Endodermal cell (in vitro differentiated cells): ENCODE measurements around the gene EMSY. TPM values are rescaled to one million over a fixed set of nuclear protein-coding genes. Genes with fewer than 3 reads are reported as not detected.
A peak's percentile ranks its signal among the peaks of the same experiment; 100 is the strongest.

Source experiments
- DNase-seq: peaks from one replicate; pipeline ENCODE4 v3.0.0-alpha.2; 2017
- H3K27ac ChIP-seq: 2 replicates; pipeline ENCODE4 v1.5.1; 2013; ENCODE audit warnings: mild to moderate bottlenecking, low read depth, low read length, moderate library complexity
- H3K27me3 ChIP-seq: 2 replicates; pipeline ENCODE4 v1.6.1; 2013; ENCODE audit warnings: mild to moderate bottlenecking, low read length, moderate library complexity; ENCODE audit not compliant: insufficient read depth, control insufficient read depth, poor library complexity, severe bottlenecking
- H3K36me3 ChIP-seq: 2 replicates; pipeline ENCODE4 v1.7.0; 2013; ENCODE audit warnings: mild to moderate bottlenecking, low read length, moderate library complexity; ENCODE audit not compliant: control insufficient read depth, insufficient read depth
- H3K4me1 ChIP-seq: one replicate; pipeline ENCODE4 v1.7.0; 2013; ENCODE audit warnings: low read length; ENCODE audit not compliant: control insufficient read depth, insufficient read depth
- H3K4me3 ChIP-seq: 2 replicates; pipeline ENCODE4 v1.5.1; 2013; ENCODE audit warnings: mild to moderate bottlenecking, low read length, moderate library complexity
- H3K9ac ChIP-seq: 2 replicates; pipeline ENCODE4 v1.6.1; 2013; ENCODE audit warnings: mild to moderate bottlenecking, low read length, moderate library complexity; ENCODE audit not compliant: poor library complexity, severe bottlenecking; ENCODE audit errors: extremely low read depth
- H3K9me3 ChIP-seq: 2 replicates; pipeline ENCODE4 v1.6.1; 2013; ENCODE audit warnings: mild to moderate bottlenecking, low read length, moderate library complexity; ENCODE audit not compliant: control insufficient read depth
- H3K27ac Mint-ChIP-seq: 2 replicates; pipeline ENCODE4 v1.8.0; 2020; ENCODE audit warnings: mixed read lengths
- H3K27me3 Mint-ChIP-seq: 2 replicates; pipeline ENCODE4 v1.8.0; 2021; ENCODE audit warnings: mild to moderate bottlenecking, mixed read lengths; ENCODE audit not compliant: insufficient read depth
- H3K36me3 Mint-ChIP-seq: 2 replicates; pipeline ENCODE4 v1.8.0; 2020; ENCODE audit warnings: low read depth, mixed read lengths
- H3K4me1 Mint-ChIP-seq: 2 replicates; pipeline ENCODE4 v1.8.0; 2020; ENCODE audit warnings: mixed read lengths
- H3K4me3 Mint-ChIP-seq: 2 replicates; pipeline ENCODE4 v1.8.0; 2020; ENCODE audit warnings: mild to moderate bottlenecking, moderate library complexity, mixed read lengths
- H3K9me3 Mint-ChIP-seq: 2 replicates; pipeline ENCODE4 v1.8.0; 2020; ENCODE audit warnings: mild to moderate bottlenecking, mixed read lengths
- WGBS, 2 experiments: methylation state at CpG; one replicate each; pipeline versions ENCODE4 v1.1.5 to v1.1.7; 2013; ENCODE audit warnings: missing lambda C conversion rate in 2 of 2, mixed read lengths in 1 of 2; ENCODE audit not compliant: insufficient coverage in 1 of 2, insufficient read length in 1 of 2; 5-methylcytosine and 5-hydroxymethylcytosine counted together
- total RNA-seq, 2 donors: library from RNA; stranded (reverse); fragmentation: NEBNext Ultra II Directional in 1 of 2; extraction: Animal tissue kit (Norgen Biotek cat#: 25700) in 1 of 2; gene quantifications; 2 replicates in 1 of 2; 3 replicates in 1 of 2; pipeline ENCODE4 v1.2.1, GENCODE V29; 2021
- TF ChIP-seq, protein P1 (sequence below): fragments of 200-600 bp; sonication (generic); conservative IDR thresholded peaks from 2 replicates; pipeline ENCODE4 v1.5.0; 2021; ENCODE audit warnings: antibody characterized with exemption, mild to moderate bottlenecking

EMSY gene
- total RNA-seq, 2 donors from 2014 or later: 27.4 to 35.5 TPM

DNA sequence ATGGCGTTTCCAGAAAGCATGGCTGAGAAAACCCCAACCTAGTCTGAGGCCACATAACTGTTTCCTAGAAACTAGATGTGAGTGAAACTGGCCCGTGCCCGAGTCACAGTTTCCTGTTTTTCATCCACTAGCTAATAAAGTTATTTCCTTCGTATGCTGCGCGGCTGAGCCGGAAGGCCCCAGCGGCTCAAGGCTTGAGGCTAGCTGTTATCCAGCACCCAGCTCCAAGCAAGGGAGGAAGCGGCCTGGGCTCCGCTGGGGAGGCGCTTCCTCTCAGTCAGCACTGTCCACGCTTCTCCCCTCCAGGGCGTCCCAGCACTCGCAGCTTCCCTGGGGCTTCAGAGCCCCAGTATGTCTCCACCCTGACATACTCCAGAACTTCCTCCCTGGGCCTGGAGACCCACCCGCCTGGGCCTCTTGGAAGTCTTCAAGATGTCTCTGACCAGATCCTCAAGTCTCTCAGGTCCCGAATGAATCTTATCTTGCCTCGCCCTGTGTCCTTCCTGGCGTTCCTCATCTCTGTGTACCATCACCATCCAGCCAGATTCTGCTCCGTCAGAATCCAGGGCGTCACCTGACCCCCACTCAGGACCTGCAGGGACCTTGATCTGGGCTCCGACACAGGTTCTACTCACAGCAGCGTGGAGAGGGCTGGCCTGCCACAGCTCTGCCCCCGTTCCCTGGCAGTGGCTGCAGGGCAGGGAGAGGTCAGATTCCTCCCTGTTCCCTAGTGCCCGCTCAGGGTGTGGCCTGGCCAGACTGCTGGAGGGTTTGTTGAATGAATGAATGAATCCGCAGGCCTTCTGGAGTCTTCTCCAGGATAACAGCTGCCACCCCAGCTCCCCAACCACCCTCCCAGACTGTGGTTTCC is 143.9 kb downstream of the EMSY start:
- Histone ChIP-seq H3K4me1 (peaks cover 4% of the 10 kb centered on the region), H3K9me3 (no peaks in the 10 kb centered on the region), H3K27me3 (no peaks in the 10 kb centered on the region), H3K9ac (no peak overlapping the region), H3K27ac (no peak overlapping the region), H3K4me3 (no peak overlapping the region), H3K36me3 (no peaks in the 10 kb centered on the region)
- Mint-ChIP-seq H3K4me1 (no peaks in the 10 kb centered on the region), H3K4me3 (no peak overlapping the region), H3K27me3 (peaks cover 1% of the 10 kb centered on the region), H3K9me3 (peaks cover under 1% of the 10 kb centered on the region), H3K27ac (no peak overlapping the region), H3K36me3 (no peaks in the 10 kb centered on the region)
- peak; percentile 45 for DNase-seq
- TF ChIP-seq, protein P1, sequence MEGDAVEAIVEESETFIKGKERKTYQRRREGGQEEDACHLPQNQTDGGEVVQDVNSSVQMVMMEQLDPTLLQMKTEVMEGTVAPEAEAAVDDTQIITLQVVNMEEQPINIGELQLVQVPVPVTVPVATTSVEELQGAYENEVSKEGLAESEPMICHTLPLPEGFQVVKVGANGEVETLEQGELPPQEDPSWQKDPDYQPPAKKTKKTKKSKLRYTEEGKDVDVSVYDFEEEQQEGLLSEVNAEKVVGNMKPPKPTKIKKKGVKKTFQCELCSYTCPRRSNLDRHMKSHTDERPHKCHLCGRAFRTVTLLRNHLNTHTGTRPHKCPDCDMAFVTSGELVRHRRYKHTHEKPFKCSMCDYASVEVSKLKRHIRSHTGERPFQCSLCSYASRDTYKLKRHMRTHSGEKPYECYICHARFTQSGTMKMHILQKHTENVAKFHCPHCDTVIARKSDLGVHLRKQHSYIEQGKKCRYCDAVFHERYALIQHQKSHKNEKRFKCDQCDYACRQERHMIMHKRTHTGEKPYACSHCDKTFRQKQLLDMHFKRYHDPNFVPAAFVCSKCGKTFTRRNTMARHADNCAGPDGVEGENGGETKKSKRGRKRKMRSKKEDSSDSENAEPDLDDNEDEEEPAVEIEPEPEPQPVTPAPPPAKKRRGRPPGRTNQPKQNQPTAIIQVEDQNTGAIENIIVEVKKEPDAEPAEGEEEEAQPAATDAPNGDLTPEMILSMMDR: no peak
- WGBS, 2 experiments: 89 to 92% methylated on average over 11 to 25 of the region's 25 CpGs

GRCh38 chr11:76589477-76589876 is 144.7 kb downstream of the EMSY start:
- 93 to 94% methylated on average over 5 to 10 of the region's 10 CpGs for WGBS, 2 experiments

DNA sequence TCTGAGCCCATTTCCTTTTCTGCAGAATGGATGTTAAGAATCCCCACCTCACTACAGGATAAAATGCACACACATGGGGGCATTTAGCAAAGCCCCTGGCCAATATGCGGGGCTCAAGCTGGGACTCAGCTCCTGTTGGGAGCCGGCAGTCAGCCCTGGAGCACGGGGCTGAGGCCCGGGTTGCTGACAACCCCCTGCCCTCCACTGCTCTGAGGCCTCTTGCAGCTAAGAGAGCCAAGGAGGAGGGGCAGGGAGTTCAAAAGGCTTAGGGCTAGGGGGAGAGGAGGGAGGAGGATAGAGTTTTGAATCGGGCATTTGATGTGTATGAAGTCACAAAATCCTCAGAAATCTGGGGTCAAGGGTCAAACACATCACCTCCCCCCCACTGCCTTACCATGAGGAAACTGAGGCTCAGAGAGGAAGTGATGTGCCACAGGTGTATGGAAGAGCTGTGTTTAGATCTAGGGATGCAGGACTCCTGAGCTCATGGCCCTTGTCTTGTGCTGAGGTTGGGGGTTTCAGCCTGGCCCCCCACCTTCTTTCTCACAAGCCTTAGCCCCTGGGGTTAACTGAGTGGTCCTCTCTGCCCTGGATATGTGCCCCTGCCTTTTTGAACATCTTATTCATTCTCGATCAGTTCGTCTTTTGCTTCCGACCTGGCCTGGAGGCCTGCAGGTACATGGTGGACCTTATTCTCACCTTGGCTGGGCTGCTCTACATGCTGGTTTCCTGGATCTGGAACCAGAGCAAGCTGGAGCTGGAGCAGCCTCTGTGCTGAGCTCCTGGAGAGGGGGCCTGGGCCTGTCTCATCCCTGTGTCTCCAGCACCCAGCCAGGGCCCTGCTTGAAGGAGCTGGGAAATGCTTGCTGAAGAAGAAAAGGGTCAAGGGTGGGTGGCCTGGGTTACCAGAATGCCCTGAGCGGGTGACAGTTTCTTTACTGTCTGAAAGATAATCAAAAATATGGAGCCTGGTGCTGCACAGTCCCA is 145.4 kb downstream of the EMSY start:
- no peaks in the 10 kb centered on the region for H3K27me3 ChIP-seq
- H3K27ac ChIP-seq: no peak overlapping the region
- H3K9me3 ChIP-seq: no peaks in the 10 kb centered on the region
- H3K4me1 ChIP-seq: peaks cover 4% of the 10 kb centered on the region
- Mint-ChIP-seq H3K4me3 (no peak overlapping the region), H3K9me3 (peaks cover 1% of the 10 kb centered on the region), H3K36me3 (no peaks in the 10 kb centered on the region), H3K27me3 (peaks cover 6% of the 10 kb centered on the region), H3K4me1 (no peaks in the 10 kb centered on the region), H3K27ac (no peak overlapping the region)
- DNase-seq: peak; percentile 45
- no peak overlapping the region for H3K9ac ChIP-seq
- no peaks in the 10 kb centered on the region for H3K36me3 ChIP-seq
- H3K4me3 ChIP-seq: no peak overlapping the region
- 85 to 97% methylated on average over 3 to 8 of the region's 9 CpGs for WGBS, 2 experiments
- TF ChIP-seq, protein P1: no peak

More at GRCh38 chr11:76589477-76589876, 144.7 kb downstream of the EMSY start:
- H3K9me3 Mint-ChIP-seq: no peaks in the 10 kb centered on the region
- Histone ChIP-seq H3K4me1 (peaks cover 4% of the 10 kb centered on the region), H3K9me3 (no peaks in the 10 kb centered on the region), H3K4me3 (no peak overlapping the region), H3K36me3 (no peaks in the 10 kb centered on the region), H3K9ac (no peak overlapping the region), H3K27ac (no peak overlapping the region), H3K27me3 (no peaks in the 10 kb centered on the region)
- TF ChIP-seq, protein P1: no peak
- no peaks in the 10 kb centered on the region for H3K4me1 Mint-ChIP-seq
- peaks cover 4% of the 10 kb centered on the region for H3K27me3 Mint-ChIP-seq
- H3K4me3 Mint-ChIP-seq: no peak overlapping the region
- DNase-seq: no peak
- H3K36me3 Mint-ChIP-seq: no peaks in the 10 kb centered on the region
- H3K27ac Mint-ChIP-seq: no peak overlapping the region
